ENCODE measurements around the gene TCF12. TPM values are rescaled to one million over a fixed set of nuclear protein-coding genes. Genes with fewer than 3 reads are reported as not detected.

Gene TCF12
- total RNA-seq, 1 experiment from 2014 or later: 189 TPM

DNA sequence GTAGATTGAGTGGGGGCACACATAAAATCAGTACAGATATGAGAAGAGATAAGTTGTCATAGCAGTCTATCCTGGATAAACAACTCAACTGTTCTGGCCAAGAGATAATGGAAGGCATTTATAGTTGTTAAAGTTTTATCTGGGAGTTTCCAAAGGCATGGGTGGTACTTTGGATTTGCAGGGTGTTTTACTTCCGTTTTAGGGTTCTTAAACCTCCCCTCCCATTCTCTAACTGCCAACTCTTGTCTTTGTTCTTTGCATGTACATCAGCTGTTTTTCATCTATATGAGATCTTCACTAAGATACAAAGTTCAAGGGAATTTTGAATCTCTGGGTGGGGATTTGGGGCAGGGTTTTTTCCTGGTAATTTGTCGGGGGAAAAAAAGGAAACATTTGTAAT is 283.1 kb downstream of the TCF12 start:
- Histone ChIP-seq H3K27ac (ENCODE audit: low read length) (no peak overlapping the region), H3K9ac (ENCODE audit: low read length) (no peak overlapping the region), H3K36me3 (ENCODE audit: insufficient read depth, low read length) (no peaks in the 10 kb centered on the region), H3K79me2 (ENCODE audit: low read length) (peaks cover 31% of the 10 kb centered on the region; the same call in 1 of the 2 replicates), H3K4me3 (ENCODE audit: low read length) (no peak overlapping the region), H3K4me2 (ENCODE audit: low read depth, low read length, poor library complexity, severe bottlenecking) (no peak overlapping the region), H4K20me1 (ENCODE audit: insufficient read depth, low read depth, low read length) (no peaks in the 10 kb centered on the region), H3K9me3 (ENCODE audit: low read length) (no peaks in the 10 kb centered on the region), H3K4me1 (ENCODE audit: low read length) (peaks cover 3% of the 10 kb centered on the region; the same call in 1 of the 2 replicates), H3K27me3 (ENCODE audit: low read length) (no peaks in the 10 kb centered on the region), H3K9me2 (replicated peaks; ENCODE audit: insufficient read depth, low read length) (no peaks in the 10 kb centered on the region), H2AFZ (ENCODE audit: low read length) (no peak overlapping the region)
- DNase-seq: no peak

DNA sequence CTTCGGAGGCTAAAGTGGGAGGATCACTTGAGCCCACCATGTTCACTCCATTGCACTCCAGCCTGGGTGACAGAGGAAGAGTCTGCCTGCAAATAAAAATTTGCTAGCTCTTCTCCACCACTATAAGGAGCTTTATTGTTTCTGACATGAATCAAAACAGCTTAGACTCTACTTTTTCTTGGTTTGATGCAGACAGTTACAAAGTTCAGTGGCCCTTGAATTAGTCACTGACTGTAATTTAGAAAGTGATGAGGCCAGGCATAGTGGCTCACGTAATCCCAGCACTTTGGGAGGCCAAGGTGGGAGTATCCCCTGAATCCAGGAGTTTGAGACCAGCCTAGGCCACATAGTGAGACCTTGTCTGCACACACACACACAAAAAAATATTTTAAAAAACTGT is 285.5 kb downstream of the TCF12 start:
- Histone ChIP-seq H3K4me3 (ENCODE audit: low read length) (no peak overlapping the region), H3K4me1 (ENCODE audit: low read length) (peaks cover 2% of the 10 kb centered on the region; the same call in 1 of the 2 replicates), H3K27me3 (ENCODE audit: low read length) (no peaks in the 10 kb centered on the region), H2AFZ (ENCODE audit: low read length) (no peak overlapping the region), H3K9me3 (ENCODE audit: low read length) (no peaks in the 10 kb centered on the region), H4K20me1 (ENCODE audit: insufficient read depth, low read depth, low read length) (no peaks in the 10 kb centered on the region), H3K27ac (ENCODE audit: low read length) (no peak overlapping the region), H3K79me2 (ENCODE audit: low read length) (peaks cover 30% of the 10 kb centered on the region; the same call in 1 of the 2 replicates), H3K9ac (ENCODE audit: low read length) (no peak overlapping the region), H3K36me3 (ENCODE audit: insufficient read depth, low read length) (no peaks in the 10 kb centered on the region), H3K4me2 (ENCODE audit: low read depth, low read length, poor library complexity, severe bottlenecking) (no peak overlapping the region), H3K9me2 (replicated peaks; ENCODE audit: insufficient read depth, low read length) (no peaks in the 10 kb centered on the region)
- no peak for DNase-seq

DNA sequence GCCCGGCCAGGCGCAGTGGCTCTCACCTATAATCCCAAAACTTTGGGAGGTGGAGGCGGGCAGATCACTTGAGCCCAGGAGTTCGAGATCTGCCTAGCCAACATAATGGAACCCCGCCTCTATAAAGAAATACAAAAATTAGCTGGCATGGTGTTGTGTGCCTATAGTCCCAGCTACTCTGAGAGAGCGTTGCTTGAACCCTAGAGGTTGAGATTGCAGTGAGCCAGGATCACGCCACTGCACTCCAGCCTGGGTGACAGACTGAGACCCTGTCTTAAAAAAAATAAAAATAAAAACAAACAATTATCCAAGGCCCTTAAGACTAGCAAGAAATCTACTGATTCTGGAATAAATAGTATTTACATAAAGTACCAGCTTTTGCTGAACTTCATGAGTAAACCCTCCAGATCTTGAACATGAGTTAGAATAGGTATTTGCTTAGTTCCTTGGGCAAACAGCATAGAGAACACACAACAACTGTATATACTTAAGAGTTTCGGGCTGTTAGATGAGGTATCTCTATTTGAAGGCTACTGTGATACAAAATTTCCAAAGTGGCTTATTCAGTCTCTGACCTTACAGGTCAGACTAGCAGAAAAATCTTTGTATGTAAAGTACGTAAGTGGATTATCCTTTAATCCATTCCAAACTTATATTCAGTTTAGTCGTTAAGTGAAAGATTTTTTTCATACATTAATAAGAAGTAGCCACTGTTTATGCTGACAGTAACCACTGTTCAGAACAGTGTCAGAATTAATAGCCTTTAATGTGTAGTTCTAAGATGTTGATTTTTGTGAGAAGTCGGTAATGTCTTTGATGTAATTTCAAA is 286.8 kb downstream of the TCF12 start:
- no peaks in the 10 kb centered on the region for H3K9me2 ChIP-seq (replicated peaks; ENCODE audit: insufficient read depth, low read length)
- no peak overlapping the region for H3K27ac ChIP-seq (ENCODE audit: low read length)

DNA sequence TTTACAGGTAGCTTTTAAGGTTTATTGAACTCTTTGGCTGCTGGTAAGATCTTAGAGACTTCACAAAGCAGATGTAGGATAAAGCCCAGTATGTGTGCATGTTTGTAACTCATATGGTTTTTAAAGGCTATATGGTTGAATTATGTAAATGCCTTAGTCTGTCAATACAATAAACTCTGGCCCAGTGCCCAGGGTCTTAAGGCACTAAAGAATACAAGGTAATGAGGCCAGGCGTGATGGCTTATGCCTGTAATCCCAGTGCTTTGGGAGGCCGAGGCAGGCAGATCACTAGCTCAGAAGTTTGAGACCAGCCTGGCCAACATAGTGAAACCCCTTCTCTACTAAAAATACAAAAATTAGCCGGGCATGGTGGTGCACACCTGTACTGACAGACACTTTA is 287.6 kb downstream of the TCF12 start:
- Histone ChIP-seq H3K9me3 (ENCODE audit: low read length) (no peaks in the 10 kb centered on the region), H4K20me1 (ENCODE audit: insufficient read depth, low read depth, low read length) (no peaks in the 10 kb centered on the region), H3K4me3 (ENCODE audit: low read length) (no peak overlapping the region), H3K9me2 (replicated peaks; ENCODE audit: insufficient read depth, low read length) (no peaks in the 10 kb centered on the region), H2AFZ (ENCODE audit: low read length) (no peak overlapping the region), H3K27me3 (ENCODE audit: low read length) (no peaks in the 10 kb centered on the region), H3K4me2 (ENCODE audit: low read depth, low read length, poor library complexity, severe bottlenecking) (no peak overlapping the region), H3K4me1 (ENCODE audit: low read length) (no peaks in the 10 kb centered on the region), H3K9ac (ENCODE audit: low read length) (no peak overlapping the region), H3K79me2 (ENCODE audit: low read length) (peaks cover 33% of the 10 kb centered on the region), H3K27ac (ENCODE audit: low read length) (no peak overlapping the region), H3K36me3 (ENCODE audit: insufficient read depth, low read length) (no peaks in the 10 kb centered on the region)
- no peak for DNase-seq

More for the DNA sequence above, 286.8 kb downstream of the TCF12 start:
- Histone ChIP-seq H3K9me3 (ENCODE audit: low read length) (no peaks in the 10 kb centered on the region), H3K9ac (ENCODE audit: low read length) (no peak overlapping the region), H3K79me2 (ENCODE audit: low read length) (peaks cover 34% of the 10 kb centered on the region), H2AFZ (ENCODE audit: low read length) (no peak overlapping the region), H4K20me1 (ENCODE audit: insufficient read depth, low read depth, low read length) (no peaks in the 10 kb centered on the region), H3K27me3 (ENCODE audit: low read length) (no peaks in the 10 kb centered on the region), H3K4me1 (ENCODE audit: low read length) (no peaks in the 10 kb centered on the region), H3K4me2 (ENCODE audit: low read depth, low read length, poor library complexity, severe bottlenecking) (no peak overlapping the region), H3K4me3 (ENCODE audit: low read length) (no peak overlapping the region), H3K36me3 (ENCODE audit: insufficient read depth, low read length) (no peaks in the 10 kb centered on the region)
- DNase-seq: no peak

GRCh38 chr15:57213862-57214261 is 295.4 kb downstream of the TCF12 start:
- Histone ChIP-seq H3K27ac (ENCODE audit: low read length) (peak overlapping the region; percentile 38), H4K20me1 (ENCODE audit: insufficient read depth, low read depth, low read length) (no peaks in the 10 kb centered on the region), H3K9me2 (replicated peaks; ENCODE audit: insufficient read depth, low read length) (no peaks in the 10 kb centered on the region), H3K9me3 (ENCODE audit: low read length) (no peaks in the 10 kb centered on the region), H3K27me3 (ENCODE audit: low read length) (no peaks in the 10 kb centered on the region), H3K4me2 (ENCODE audit: low read depth, low read length, poor library complexity, severe bottlenecking) (peak overlapping the region; percentile 43), H3K4me1 (ENCODE audit: low read length) (peaks cover 54% of the 10 kb centered on the region), H3K4me3 (ENCODE audit: low read length) (no peak overlapping the region), H3K36me3 (ENCODE audit: insufficient read depth, low read length) (no peaks in the 10 kb centered on the region), H3K9ac (ENCODE audit: low read length) (peak overlapping the region; percentile 24; the same call in 1 of the 2 replicates), H3K79me2 (ENCODE audit: low read length) (peaks cover 70% of the 10 kb centered on the region), H2AFZ (ENCODE audit: low read length) (no peak overlapping the region)
- peak; percentile 76 for DNase-seq

DNA sequence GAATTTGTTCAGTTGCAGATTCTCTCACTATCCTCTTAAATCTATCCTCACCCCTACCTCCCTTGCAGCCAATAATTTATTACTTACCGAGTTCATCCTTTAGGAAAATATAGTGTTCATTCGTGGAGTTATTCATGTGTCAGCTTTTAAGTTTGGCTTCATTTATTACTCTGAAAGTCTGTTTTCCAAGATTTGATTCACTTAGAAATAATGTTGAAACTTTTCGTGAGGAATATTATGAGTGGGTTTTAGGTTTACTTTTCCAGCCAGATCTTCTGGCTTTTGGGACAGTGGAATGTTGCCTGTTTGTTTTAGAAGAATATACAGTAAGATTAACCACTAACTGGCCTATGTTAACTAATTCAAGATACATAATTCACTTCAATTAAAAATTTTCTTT is 296.9 kb downstream of the TCF12 start:
- H3K27me3 ChIP-seq (ENCODE audit: low read length): no peaks in the 10 kb centered on the region
- H2AFZ ChIP-seq (ENCODE audit: low read length): no peak overlapping the region
- H3K79me2 ChIP-seq (ENCODE audit: low read length): peaks cover 74% of the 10 kb centered on the region
- H3K9ac ChIP-seq (ENCODE audit: low read length): no peak overlapping the region
- H3K4me1 ChIP-seq (ENCODE audit: low read length): peaks cover 63% of the 10 kb centered on the region
- no peak overlapping the region for H3K27ac ChIP-seq (ENCODE audit: low read length)
- no peaks in the 10 kb centered on the region for H4K20me1 ChIP-seq (ENCODE audit: insufficient read depth, low read depth, low read length)
- H3K36me3 ChIP-seq (ENCODE audit: insufficient read depth, low read length): no peaks in the 10 kb centered on the region
- no peaks in the 10 kb centered on the region for H3K9me3 ChIP-seq (ENCODE audit: low read length)
- H3K9me2 ChIP-seq (replicated peaks; ENCODE audit: insufficient read depth, low read length): no peaks in the 10 kb centered on the region
- no peak overlapping the region for H3K4me2 ChIP-seq (ENCODE audit: low read depth, low read length, poor library complexity, severe bottlenecking)
- no peak for DNase-seq
- H3K4me3 ChIP-seq (ENCODE audit: low read length): no peak overlapping the region

DNA sequence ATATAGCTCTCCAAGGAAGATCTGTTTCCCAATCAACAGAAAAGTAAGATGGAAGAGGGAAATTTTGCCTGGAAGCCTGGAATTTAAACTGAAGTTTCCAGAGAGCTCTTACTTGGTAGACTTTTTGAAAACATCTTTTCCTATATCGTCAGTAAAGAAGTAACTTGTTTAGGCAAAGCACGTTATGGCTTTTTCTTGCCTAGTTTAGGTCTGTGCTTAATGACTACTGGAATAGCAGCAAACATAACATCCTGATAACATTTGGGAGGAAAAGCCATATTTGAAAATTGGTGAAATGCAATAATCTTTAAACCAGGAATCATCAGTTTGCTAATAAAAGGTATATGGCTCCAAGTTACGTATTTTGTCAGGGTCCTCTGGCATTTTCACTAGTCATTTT is 297.4 kb downstream of the TCF12 start:
- Histone ChIP-seq H3K9ac (ENCODE audit: low read length) (no peak overlapping the region), H3K27ac (ENCODE audit: low read length) (no peak overlapping the region), H4K20me1 (ENCODE audit: insufficient read depth, low read depth, low read length) (no peaks in the 10 kb centered on the region), H3K9me3 (ENCODE audit: low read length) (no peaks in the 10 kb centered on the region), H3K4me2 (ENCODE audit: low read depth, low read length, poor library complexity, severe bottlenecking) (no peak overlapping the region), H2AFZ (ENCODE audit: low read length) (no peak overlapping the region), H3K4me3 (ENCODE audit: low read length) (no peak overlapping the region), H3K79me2 (ENCODE audit: low read length) (peaks cover 76% of the 10 kb centered on the region), H3K9me2 (replicated peaks; ENCODE audit: insufficient read depth, low read length) (no peaks in the 10 kb centered on the region), H3K27me3 (ENCODE audit: low read length) (no peaks in the 10 kb centered on the region), H3K36me3 (ENCODE audit: insufficient read depth, low read length) (no peaks in the 10 kb centered on the region), H3K4me1 (ENCODE audit: low read length) (peaks cover 63% of the 10 kb centered on the region)
- no peak for DNase-seq

DNA sequence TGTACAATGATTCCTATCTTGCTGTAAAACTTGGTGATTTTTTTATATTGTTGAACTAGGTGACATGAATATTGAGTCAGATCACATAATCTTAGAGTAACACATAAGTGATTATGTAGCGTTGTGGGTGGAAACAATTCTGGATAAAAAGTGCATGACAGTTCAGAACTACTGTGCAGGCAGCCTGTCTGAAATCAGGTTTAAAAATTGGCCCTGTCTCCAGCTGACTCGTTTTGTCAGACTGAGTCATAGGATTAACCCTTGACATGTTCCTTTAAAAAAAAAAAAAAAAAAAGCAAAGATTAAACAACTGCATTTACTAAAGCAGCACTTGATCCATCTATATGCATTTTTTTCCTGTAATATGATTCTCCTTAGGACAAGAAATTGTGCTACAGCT is 297.8 kb downstream of the TCF12 start:
- Histone ChIP-seq H3K36me3 (ENCODE audit: insufficient read depth, low read length) (no peaks in the 10 kb centered on the region), H4K20me1 (ENCODE audit: insufficient read depth, low read depth, low read length) (no peaks in the 10 kb centered on the region), H3K27me3 (ENCODE audit: low read length) (no peaks in the 10 kb centered on the region), H3K4me3 (ENCODE audit: low read length) (no peak overlapping the region), H3K27ac (ENCODE audit: low read length) (no peak overlapping the region), H3K4me1 (ENCODE audit: low read length) (peaks cover 66% of the 10 kb centered on the region), H3K79me2 (ENCODE audit: low read length) (peaks cover 78% of the 10 kb centered on the region), H3K9me2 (replicated peaks; ENCODE audit: insufficient read depth, low read length) (no peaks in the 10 kb centered on the region), H2AFZ (ENCODE audit: low read length) (no peak overlapping the region), H3K4me2 (ENCODE audit: low read depth, low read length, poor library complexity, severe bottlenecking) (no peak overlapping the region), H3K9ac (ENCODE audit: low read length) (no peak overlapping the region), H3K9me3 (ENCODE audit: low read length) (no peaks in the 10 kb centered on the region)
- DNase-seq: no peak
